ENCODE data around the gene LY6G6F. TPM values are rescaled to one million over a fixed set of nuclear protein-coding genes. Genes with fewer than 3 reads are reported as not detected.
A peak's percentile ranks its signal among the peaks of the same experiment; 100 is the strongest.

Gene LY6G6F
- total and polyA plus RNA-seq, 2 experiments from 2014 or later = not detected

DNA sequence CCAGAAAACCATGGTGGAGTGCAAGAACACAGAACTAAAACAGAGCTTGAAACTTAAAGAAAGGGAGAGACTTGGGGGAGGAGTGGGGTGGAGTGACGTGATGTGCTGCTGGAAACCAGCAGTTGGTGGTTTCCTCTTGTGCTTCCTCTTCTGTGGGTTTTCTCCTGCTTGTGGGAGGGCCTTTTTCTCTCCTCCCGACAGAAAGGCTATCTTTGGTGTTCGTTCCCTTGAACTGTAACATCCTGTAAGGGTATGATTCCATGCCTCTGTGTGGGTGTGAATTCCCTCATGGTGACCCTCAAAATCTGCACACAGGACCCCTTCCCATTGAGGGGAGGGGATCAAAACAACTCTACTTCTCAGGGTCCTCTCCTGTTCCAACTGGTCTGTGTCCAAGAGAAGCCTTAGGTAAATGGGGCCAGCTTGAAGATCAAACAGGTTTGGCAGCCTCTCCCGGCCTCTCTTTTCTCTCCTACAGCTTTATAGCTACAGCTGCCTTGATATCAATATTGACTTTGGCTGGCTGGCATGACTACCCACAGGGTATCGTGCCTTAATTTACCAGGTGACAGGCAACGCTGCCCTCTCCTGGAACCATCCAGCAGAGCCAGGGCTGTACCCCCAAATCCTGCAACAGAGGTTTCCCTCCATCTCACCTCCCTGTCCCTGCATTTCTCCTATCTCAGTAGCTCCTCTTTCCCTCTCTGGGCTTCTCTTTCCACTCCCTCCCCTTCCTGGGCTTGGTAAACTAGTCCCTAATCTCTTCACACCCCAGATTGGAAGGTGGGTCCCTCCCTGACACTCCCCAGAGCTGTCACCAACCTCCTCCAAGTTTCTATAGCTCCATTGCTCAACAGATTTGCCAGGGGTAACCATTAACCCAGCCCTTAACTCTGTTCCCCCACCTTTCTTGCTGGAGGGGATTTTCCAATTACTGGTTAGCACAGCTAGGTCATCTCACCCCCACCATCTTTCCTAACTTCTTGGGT, 31.6 kb downstream of the LY6G6F start:
- peaks cover 45% of the 10 kb centered on the region for H3K4me1 Mint-ChIP-seq
- peak overlapping the region; percentile 92; the same call in 2 of the 3 replicates for H3K4me3 Mint-ChIP-seq
- Histone ChIP-seq H3K27me3 (ENCODE audit: insufficient read depth) (no peaks in the 10 kb centered on the region), H3K9me2 (ENCODE audit: insufficient read depth) (no peaks in the 10 kb centered on the region), H2AFZ (peak overlapping the region; percentile 73; the same call in 1 of the 2 replicates), H4K20me1 (replicated peaks; ENCODE audit: insufficient read depth) (0 out of 2 replicates have a peak, but pooled peaks cover 5% of the 10 kb centered on the region), H3K4me1 (ENCODE audit: insufficient read depth) (peaks cover 42% of the 10 kb centered on the region), H3F3A (replicated peaks; ENCODE audit: low read depth) (peaks cover 37% of the 10 kb centered on the region), H3K79me2 (replicated peaks; ENCODE audit: insufficient read depth) (peaks cover 27% of the 10 kb centered on the region), H3K4me3 (peak overlapping the region; percentile 96), H3K36me3 (ENCODE audit: insufficient read depth) (peaks cover 11% of the 10 kb centered on the region), H3K27ac (ENCODE audit: low read depth) (no peak overlapping the region), H3K4me2 (peak overlapping the region; percentile 91)
- TF ChIP-seq ZNF114 (CRISPR knock-in tag; IDR thresholded peaks at IDR 0.05) = no peak
- TF ChIP-seq EZH2phosphoT487 (IDR thresholded peaks at IDR 0.05; ENCODE audit: unreplicated experiment) = no peak
- TF ChIP-seq, protein P1, sequence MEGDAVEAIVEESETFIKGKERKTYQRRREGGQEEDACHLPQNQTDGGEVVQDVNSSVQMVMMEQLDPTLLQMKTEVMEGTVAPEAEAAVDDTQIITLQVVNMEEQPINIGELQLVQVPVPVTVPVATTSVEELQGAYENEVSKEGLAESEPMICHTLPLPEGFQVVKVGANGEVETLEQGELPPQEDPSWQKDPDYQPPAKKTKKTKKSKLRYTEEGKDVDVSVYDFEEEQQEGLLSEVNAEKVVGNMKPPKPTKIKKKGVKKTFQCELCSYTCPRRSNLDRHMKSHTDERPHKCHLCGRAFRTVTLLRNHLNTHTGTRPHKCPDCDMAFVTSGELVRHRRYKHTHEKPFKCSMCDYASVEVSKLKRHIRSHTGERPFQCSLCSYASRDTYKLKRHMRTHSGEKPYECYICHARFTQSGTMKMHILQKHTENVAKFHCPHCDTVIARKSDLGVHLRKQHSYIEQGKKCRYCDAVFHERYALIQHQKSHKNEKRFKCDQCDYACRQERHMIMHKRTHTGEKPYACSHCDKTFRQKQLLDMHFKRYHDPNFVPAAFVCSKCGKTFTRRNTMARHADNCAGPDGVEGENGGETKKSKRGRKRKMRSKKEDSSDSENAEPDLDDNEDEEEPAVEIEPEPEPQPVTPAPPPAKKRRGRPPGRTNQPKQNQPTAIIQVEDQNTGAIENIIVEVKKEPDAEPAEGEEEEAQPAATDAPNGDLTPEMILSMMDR (conservative IDR thresholded peaks at IDR 0.05; ENCODE audit: low read depth in 2 of 2) = peak; percentile 48 to 65
- TF ChIP-seq, protein P2, sequence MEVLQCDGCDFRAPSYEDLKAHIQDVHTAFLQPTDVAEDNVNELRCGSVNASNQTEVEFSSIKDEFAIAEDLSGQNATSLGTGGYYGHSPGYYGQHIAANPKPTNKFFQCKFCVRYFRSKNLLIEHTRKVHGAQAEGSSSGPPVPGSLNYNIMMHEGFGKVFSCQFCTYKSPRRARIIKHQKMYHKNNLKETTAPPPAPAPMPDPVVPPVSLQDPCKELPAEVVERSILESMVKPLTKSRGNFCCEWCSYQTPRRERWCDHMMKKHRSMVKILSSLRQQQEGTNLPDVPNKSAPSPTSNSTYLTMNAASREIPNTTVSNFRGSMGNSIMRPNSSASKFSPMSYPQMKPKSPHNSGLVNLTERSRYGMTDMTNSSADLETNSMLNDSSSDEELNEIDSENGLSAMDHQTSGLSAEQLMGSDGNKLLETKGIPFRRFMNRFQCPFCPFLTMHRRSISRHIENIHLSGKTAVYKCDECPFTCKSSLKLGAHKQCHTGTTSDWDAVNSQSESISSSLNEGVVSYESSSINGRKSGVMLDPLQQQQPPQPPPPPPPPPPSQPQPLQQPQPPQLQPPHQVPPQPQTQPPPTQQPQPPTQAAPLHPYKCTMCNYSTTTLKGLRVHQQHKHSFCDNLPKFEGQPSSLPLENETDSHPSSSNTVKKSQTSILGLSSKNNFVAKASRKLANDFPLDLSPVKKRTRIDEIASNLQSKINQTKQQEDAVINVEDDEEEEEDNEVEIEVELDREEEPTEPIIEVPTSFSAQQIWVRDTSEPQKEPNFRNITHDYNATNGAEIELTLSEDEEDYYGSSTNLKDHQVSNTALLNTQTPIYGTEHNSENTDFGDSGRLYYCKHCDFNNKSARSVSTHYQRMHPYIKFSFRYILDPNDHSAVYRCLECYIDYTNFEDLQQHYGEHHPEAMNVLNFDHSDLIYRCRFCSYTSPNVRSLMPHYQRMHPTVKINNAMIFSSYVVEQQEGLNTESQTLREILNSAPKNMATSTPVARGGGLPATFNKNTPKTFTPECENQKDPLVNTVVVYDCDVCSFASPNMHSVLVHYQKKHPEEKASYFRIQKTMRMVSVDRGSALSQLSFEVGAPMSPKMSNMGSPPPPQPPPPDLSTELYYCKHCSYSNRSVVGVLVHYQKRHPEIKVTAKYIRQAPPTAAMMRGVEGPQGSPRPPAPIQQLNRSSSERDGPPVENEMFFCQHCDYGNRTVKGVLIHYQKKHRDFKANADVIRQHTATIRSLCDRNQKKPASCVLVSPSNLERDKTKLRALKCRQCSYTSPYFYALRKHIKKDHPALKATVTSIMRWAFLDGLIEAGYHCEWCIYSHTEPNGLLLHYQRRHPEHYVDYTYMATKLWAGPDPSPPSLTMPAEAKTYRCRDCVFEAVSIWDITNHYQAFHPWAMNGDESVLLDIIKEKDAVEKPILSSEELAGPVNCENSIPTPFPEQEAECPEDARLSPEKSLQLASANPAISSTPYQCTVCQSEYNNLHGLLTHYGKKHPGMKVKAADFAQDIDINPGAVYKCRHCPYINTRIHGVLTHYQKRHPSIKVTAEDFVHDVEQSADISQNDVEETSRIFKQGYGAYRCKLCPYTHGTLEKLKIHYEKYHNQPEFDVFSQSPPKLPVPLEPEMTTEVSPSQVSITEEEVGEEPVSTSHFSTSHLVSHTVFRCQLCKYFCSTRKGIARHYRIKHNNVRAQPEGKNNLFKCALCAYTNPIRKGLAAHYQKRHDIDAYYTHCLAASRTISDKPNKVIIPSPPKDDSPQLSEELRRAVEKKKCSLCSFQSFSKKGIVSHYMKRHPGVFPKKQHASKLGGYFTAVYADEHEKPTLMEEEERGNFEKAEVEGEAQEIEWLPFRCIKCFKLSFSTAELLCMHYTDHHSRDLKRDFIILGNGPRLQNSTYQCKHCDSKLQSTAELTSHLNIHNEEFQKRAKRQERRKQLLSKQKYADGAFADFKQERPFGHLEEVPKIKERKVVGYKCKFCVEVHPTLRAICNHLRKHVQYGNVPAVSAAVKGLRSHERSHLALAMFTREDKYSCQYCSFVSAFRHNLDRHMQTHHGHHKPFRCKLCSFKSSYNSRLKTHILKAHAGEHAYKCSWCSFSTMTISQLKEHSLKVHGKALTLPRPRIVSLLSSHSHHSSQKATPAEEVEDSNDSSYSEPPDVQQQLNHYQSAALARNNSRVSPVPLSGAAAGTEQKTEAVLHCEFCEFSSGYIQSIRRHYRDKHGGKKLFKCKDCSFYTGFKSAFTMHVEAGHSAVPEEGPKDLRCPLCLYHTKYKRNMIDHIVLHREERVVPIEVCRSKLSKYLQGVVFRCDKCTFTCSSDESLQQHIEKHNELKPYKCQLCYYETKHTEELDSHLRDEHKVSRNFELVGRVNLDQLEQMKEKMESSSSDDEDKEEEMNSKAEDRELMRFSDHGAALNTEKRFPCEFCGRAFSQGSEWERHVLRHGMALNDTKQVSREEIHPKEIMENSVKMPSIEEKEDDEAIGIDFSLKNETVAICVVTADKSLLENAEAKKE (CRISPR knock-in tag; IDR thresholded peaks at IDR 0.05) = no peak
- TF ChIP-seq CREB1 (CRISPR knock-in tag; IDR thresholded peaks at IDR 0.05; ENCODE audit: low read depth) = no peak
- DNase-seq (ENCODE audit: low spot score) = peak; percentile 50
- peak overlapping the region; percentile 60 for H3K27ac Mint-ChIP-seq
- ATAC-seq = no peak
- H3K27me3 Mint-ChIP-seq (ENCODE audit: insufficient read depth, low read depth, poor library complexity) = peaks cover 28% of the 10 kb centered on the region
- H3K9me3 Mint-ChIP-seq = no peaks in the 10 kb centered on the region; the same call in 2 of the 3 replicates
- H3K36me3 Mint-ChIP-seq (ENCODE audit: low read depth) = peaks cover 29% of the 10 kb centered on the region
